Right atrium auricular region (tissue), 2 donors: Measurements from ENCODE around the gene LDB2. TPM values are rescaled to one million over a fixed set of nuclear protein-coding genes. Genes with fewer than 3 reads are reported as not detected.
"Not testable (repeated sequence)": the region's sequence is repeated elsewhere in the genome, so short reads cannot be mapped to it uniquely, and the experiment has no call there.

ENCODE experiments used
- DNase-seq: peaks from one replicate; pipeline ENCODE4 v3.0.0-alpha.2; 2019; ENCODE audit warnings: low spot score
- H3K27ac ChIP-seq, 2 donors: fragments of 200-600 bp; sonication (generic); 1 replicate in 1 of 2; 2 replicates in 1 of 2; pipeline ENCODE4 v1.5.1; 2016 to 2019
- H3K27me3 ChIP-seq, 2 donors: fragments of 200-600 bp; sonication (generic); one replicate each; pipeline versions ENCODE4 v1.5.1 to v1.6.0; 2017 to 2019
- H3K36me3 ChIP-seq: fragments of 200-600 bp; sonication (generic); one replicate; pipeline ENCODE4 v1.5.1; 2016
- H3K4me1 ChIP-seq, 2 donors: fragments of 200-600 bp; sonication (generic); one replicate each; pipeline versions ENCODE4 v1.5.1 to v1.6.0; 2017 to 2019
- H3K4me3 ChIP-seq, 2 donors: fragments of 200-600 bp; sonication (generic); 1 replicate in 1 of 2; 2 replicates in 1 of 2; pipeline ENCODE4 v1.5.1; 2017 to 2019; ENCODE audit warnings: mild to moderate bottlenecking in 1 of 2, moderate library complexity in 1 of 2
- H3K9me3 ChIP-seq, 2 donors: fragments of 200-600 bp; sonication (generic); one replicate each; pipeline ENCODE4 v1.5.1; 2019
- total RNA-seq, 2 donors: library from RNA; depleted of rRNA; stranded (reverse); fragments of >200 nt; gene quantifications; one replicate each; pipeline ENCODE4 v1.1.0, GENCODE V29; 2016
- TF ChIP-seq, protein P1 (sequence below), 2 donors: fragments of 200-600 bp; sonication (generic); IDR thresholded peaks; one replicate each; pipeline ENCODE4 v1.5.1; 2019; ENCODE audit warnings: antibody characterized with exemption in 2 of 2

LDB2 gene
- total RNA-seq, 2 donors from 2014 or later = 35.2 to 64.4 TPM

GRCh38 chr4:16926214-16926613, 27.8 kb upstream of the LDB2 start:
- Histone ChIP-seq H3K27ac (no peak overlapping the region), H3K36me3 (no peaks in the 10 kb centered on the region), H3K4me3 (no peak overlapping the region), H3K9me3 (no peaks in the 10 kb centered on the region), H3K27me3 (no peaks in the 10 kb centered on the region), H3K4me1 (no peaks in the 10 kb centered on the region)
- DNase-seq = no peak
- TF ChIP-seq, protein P1, sequence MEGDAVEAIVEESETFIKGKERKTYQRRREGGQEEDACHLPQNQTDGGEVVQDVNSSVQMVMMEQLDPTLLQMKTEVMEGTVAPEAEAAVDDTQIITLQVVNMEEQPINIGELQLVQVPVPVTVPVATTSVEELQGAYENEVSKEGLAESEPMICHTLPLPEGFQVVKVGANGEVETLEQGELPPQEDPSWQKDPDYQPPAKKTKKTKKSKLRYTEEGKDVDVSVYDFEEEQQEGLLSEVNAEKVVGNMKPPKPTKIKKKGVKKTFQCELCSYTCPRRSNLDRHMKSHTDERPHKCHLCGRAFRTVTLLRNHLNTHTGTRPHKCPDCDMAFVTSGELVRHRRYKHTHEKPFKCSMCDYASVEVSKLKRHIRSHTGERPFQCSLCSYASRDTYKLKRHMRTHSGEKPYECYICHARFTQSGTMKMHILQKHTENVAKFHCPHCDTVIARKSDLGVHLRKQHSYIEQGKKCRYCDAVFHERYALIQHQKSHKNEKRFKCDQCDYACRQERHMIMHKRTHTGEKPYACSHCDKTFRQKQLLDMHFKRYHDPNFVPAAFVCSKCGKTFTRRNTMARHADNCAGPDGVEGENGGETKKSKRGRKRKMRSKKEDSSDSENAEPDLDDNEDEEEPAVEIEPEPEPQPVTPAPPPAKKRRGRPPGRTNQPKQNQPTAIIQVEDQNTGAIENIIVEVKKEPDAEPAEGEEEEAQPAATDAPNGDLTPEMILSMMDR (IDR thresholded peaks at IDR 0.05) = no peak

DNA sequence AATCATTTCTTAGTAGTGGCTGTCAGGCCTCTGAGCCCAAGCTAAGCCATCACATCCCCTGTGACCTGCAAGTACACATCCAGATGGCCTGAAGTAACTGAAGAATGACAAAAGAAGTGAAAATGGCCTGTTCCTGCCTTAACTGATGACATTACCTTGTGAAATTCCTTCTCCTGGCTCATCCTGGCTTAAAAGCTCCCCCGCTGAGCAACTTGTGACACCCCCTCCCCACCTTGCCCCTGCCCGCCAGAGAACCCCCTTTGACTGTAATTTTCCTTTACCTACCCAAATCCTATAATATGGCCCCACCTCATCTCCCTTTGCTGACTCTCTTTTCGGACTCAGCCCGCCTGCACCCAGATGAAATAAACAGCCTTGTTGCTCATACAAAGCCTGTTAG, 20.3 kb upstream of the LDB2 start:
- not testable (repeated sequence) for H3K4me3 ChIP-seq, H3K36me3 ChIP-seq, H3K27ac ChIP-seq, H3K27me3 ChIP-seq, DNase-seq, H3K4me1 ChIP-seq, H3K9me3 ChIP-seq

GRCh38 chr4:16916719-16917337, 18.4 kb upstream of the LDB2 start:
- no peaks in the 10 kb centered on the region for H3K27me3 ChIP-seq
- H3K36me3 ChIP-seq = no peaks in the 10 kb centered on the region
- no peaks in the 10 kb centered on the region for H3K4me1 ChIP-seq
- H3K27ac ChIP-seq = no peak overlapping the region
- TF ChIP-seq, protein P1 (IDR thresholded peaks at IDR 0.05) = peak; percentile 24 to 72
- H3K9me3 ChIP-seq = no peaks in the 10 kb centered on the region
- DNase-seq = no peak
- no peak overlapping the region for H3K4me3 ChIP-seq

DNA sequence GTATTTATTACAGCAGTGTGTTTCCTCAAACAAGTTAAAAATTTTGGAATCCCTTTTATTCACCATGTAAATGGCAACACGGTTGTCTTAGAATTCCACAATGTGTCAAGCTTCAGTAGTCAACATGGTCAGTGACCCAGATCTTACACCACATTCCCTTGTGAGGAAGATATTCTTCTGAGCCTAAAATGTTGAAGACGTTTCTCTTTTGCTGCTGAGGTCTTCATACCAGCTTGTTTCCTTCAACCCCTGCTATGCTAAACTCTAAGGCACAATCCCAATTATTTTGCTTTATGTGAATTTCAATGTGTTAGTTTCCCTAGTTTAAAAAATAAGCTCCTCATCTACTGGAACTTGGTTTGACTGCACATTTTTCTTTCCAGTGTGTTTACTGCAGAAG, 17.6 kb upstream of the LDB2 start:
- Histone ChIP-seq H3K27me3 (no peaks in the 10 kb centered on the region), H3K36me3 (no peaks in the 10 kb centered on the region), H3K27ac (no peak overlapping the region), H3K4me1 (no peaks in the 10 kb centered on the region), H3K9me3 (no peaks in the 10 kb centered on the region), H3K4me3 (no peak overlapping the region)
- no peak for DNase-seq
- TF ChIP-seq, protein P1 (IDR thresholded peaks at IDR 0.05) = no peak

- TF ChIP-seq, protein P1 (IDR thresholded peaks at IDR 0.05) = peak in 1 of 2 donors; percentile 67
- H3K9me3 ChIP-seq = no peaks in the 10 kb centered on the region
- H3K4me3 ChIP-seq = no peak overlapping the region
- no peak overlapping the region for H3K27ac ChIP-seq
- no peaks in the 10 kb centered on the region for H3K27me3 ChIP-seq
- H3K36me3 ChIP-seq = no peaks in the 10 kb centered on the region
- H3K4me1 ChIP-seq = peaks cover 0 to 1% of the 10 kb centered on the region in 2 donors
- no peak for DNase-seq
Observed at GRCh38 chr4:16914208-16914607, 15.8 kb upstream of the LDB2 start.

GRCh38 chr4:16912896-16913295, 14.5 kb upstream of the LDB2 start:
- no peak for DNase-seq
- Histone ChIP-seq H3K36me3 (no peaks in the 10 kb centered on the region), H3K4me3 (no peak overlapping the region), H3K9me3 (no peaks in the 10 kb centered on the region), H3K27ac (no peak overlapping the region), H3K27me3 (no peaks in the 10 kb centered on the region), H3K4me1 (peaks cover 0 to 6% of the 10 kb centered on the region in 2 donors)
- TF ChIP-seq, protein P1 (IDR thresholded peaks at IDR 0.05) = no peak
